HFFc6 (cell line): Measurements from ENCODE around the gene KCNK7. TPM values are rescaled to one million over a fixed set of nuclear protein-coding genes. Genes with fewer than 3 reads are reported as not detected.

Experiments used
- DNase-seq: peaks from one replicate; pipeline ENCODE4 v3.0.0-alpha.2; 2018
- H3K27ac Mint-ChIP-seq: 2 replicates; pipeline ENCODE4 v1.8.0; 2020; ENCODE audit warnings: mild to moderate bottlenecking, mixed read lengths
- H3K27me3 Mint-ChIP-seq: 2 replicates; pipeline ENCODE4 v1.8.0; 2021; ENCODE audit warnings: mild to moderate bottlenecking, moderate library complexity, mixed read lengths; ENCODE audit not compliant: insufficient read depth
- H3K36me3 Mint-ChIP-seq: 2 replicates; pipeline ENCODE4 v1.8.0; 2021; ENCODE audit warnings: low read depth, mixed read lengths
- H3K4me1 Mint-ChIP-seq: 2 replicates; pipeline ENCODE4 v1.8.0; 2020; ENCODE audit warnings: low read depth, mixed read lengths
- H3K4me3 Mint-ChIP-seq: 2 replicates; pipeline ENCODE4 v1.8.0; 2020; ENCODE audit warnings: mild to moderate bottlenecking, moderate library complexity, mixed read lengths
- H3K9me3 Mint-ChIP-seq: 2 replicates; pipeline ENCODE4 v1.8.0; 2020; ENCODE audit warnings: mild to moderate bottlenecking, mixed read lengths
- total RNA-seq, 6 experiments: library from RNA; stranded (reverse); fragmentation: NEBNext Ultra II Directional; extraction: Animal tissue kit (Norgen Biotek cat#: 25700); gene quantifications; 2 replicates in 1 of 6; 3 replicates in 5 of 6; pipeline ENCODE4 v1.2.3, GENCODE V29; 2021
- TF ChIP-seq, protein P1 (sequence below): fragments of 200-600 bp; sonication (generic); IDR thresholded peaks from 2 replicates; pipeline ENCODE4 v1.5.0; 2021; ENCODE audit warnings: antibody characterized with exemption, mild to moderate bottlenecking

Gene KCNK7
- total RNA-seq, 6 experiments from 2014 or later, result 0.16 to 0.31 (median 0.30) TPM; not detected in 3

DNA sequence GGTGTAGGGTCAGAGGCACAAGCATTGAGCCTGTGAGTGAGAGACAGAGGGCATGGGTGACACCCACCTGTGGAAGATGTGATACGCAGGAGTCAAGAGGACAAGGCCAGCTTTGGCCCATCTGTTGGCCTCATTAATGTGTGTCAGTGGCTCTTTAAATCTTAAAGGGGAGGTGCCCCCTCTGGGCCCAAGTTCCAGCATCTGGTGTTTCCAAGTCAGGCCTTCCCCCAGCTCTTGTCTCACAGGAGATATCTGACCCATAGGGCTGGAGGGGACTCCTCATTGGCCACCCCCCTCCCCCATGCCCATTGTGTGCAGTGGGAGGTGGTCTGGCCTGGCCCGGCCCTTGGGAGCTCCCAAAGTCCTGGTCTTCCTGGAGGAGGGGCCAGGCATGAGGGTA is 8.9 kb downstream of the KCNK7 start:
- TF ChIP-seq, protein P1, sequence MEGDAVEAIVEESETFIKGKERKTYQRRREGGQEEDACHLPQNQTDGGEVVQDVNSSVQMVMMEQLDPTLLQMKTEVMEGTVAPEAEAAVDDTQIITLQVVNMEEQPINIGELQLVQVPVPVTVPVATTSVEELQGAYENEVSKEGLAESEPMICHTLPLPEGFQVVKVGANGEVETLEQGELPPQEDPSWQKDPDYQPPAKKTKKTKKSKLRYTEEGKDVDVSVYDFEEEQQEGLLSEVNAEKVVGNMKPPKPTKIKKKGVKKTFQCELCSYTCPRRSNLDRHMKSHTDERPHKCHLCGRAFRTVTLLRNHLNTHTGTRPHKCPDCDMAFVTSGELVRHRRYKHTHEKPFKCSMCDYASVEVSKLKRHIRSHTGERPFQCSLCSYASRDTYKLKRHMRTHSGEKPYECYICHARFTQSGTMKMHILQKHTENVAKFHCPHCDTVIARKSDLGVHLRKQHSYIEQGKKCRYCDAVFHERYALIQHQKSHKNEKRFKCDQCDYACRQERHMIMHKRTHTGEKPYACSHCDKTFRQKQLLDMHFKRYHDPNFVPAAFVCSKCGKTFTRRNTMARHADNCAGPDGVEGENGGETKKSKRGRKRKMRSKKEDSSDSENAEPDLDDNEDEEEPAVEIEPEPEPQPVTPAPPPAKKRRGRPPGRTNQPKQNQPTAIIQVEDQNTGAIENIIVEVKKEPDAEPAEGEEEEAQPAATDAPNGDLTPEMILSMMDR, result no peak
- DNase-seq, result no peak
- Mint-ChIP-seq H3K4me3 (no peak overlapping the region; the same call in 1 of the 2 replicates), H3K27me3 (no peaks in the 10 kb centered on the region; the same call in 1 of the 2 replicates), H3K36me3 (peaks cover 13% of the 10 kb centered on the region), H3K9me3 (no peaks in the 10 kb centered on the region), H3K27ac (peak overlapping the region; percentile 66), H3K4me1 (peaks cover 29% of the 10 kb centered on the region)

DNA sequence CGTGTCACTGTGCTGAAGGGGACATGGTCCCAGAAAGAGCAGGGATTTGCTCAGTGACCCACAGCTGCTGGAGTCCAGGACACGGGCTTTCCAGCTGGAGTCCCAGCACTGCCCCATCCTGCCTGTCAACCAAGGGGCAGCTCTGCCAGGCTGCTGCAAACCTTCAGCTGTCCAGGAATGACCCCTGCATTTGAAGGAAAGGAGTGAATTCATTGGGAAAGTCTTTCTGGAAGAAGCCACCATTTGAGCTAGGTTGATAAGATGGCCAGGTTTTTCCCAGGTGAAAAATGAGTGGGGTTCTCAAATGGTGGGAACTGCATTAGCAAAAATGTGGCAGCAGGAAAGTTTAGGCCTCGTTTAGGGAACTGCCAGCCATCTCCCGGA is 9.4 kb downstream of the KCNK7 start:
- TF ChIP-seq, protein P1, result no peak
- Mint-ChIP-seq H3K4me1 (peaks cover 29% of the 10 kb centered on the region), H3K36me3 (peaks cover 15% of the 10 kb centered on the region), H3K27ac (peak overlapping the region; percentile 66), H3K4me3 (no peak overlapping the region), H3K27me3 (no peaks in the 10 kb centered on the region; the same call in 1 of the 2 replicates), H3K9me3 (no peaks in the 10 kb centered on the region)
- DNase-seq, result no peak

DNA sequence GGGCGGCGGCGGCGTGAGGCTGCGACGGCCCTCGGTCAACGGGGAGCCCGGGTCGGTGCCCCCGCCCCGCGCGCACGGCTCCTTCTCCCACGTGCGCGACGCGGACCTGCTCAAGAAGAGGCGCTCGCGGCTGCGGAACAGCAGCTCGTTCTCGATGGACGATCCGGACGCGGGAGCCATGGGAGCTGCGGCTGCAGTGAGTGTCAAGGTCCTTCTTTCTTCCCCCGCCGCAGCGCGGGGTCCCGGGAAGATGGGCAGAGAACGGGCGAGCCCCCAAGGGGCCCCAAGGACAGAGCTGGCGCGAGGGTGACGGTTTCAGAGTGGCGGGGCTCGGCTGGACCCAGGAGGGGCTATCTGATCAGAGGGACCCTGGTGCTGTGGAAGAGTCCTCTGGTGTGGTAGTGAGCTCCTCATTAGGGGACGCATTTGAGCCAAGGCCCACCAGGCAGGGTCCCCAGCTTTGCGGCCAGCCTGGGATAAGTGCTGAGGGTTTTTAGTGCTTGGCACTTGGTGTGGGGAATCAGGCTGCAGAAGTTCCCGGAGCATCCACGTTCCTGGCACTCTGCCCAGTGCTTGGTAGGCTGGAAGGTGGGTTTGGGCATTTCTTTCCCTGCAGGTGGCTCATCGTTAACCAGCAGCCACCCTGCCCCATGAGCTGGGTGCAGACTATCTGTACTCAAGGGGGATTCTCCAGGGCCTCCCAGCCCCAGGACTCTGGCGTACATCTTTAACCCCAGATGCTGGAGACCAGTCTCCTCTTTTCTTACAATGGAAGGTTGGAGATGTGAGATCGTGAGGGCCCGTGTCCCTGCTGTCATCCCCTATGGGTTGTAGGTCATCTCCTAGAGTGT is 10.0 kb downstream of the KCNK7 start:
- H3K4me3 Mint-ChIP-seq, result no peak overlapping the region
- H3K27me3 Mint-ChIP-seq, result no peaks in the 10 kb centered on the region; the same call in 1 of the 2 replicates
- peaks cover 29% of the 10 kb centered on the region for H3K4me1 Mint-ChIP-seq
- H3K9me3 Mint-ChIP-seq, result no peaks in the 10 kb centered on the region
- H3K36me3 Mint-ChIP-seq, result peaks cover 14% of the 10 kb centered on the region
- DNase-seq, result no peak
- H3K27ac Mint-ChIP-seq, result peak overlapping the region; percentile 66; the same call in 1 of the 2 replicates
- TF ChIP-seq, protein P1, result no peak

DNA sequence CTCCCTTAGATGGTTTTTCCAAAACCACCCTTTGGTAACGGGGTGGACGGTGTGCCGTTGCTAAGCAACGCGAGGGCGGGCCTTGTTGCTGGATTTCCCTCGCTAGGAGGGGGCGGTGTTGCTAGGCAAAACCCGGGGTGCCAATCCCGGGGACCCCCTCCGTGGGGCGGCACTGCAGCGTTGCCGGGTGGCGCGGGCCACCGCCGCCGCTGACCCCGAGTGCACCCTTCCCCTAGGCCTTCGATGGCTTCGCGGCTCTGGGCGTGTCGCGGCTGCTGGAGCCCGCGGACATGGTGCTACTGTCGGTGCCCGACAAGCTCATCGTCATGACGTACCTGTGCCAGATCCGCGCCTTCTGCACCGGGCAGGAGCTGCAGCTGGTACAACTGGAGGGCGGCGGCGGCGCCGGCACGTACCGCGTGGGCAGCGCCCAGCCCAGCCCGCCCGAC is 10.9 kb downstream of the KCNK7 start:
- Mint-ChIP-seq H3K27ac (no peak overlapping the region), H3K4me1 (peaks cover 29% of the 10 kb centered on the region), H3K9me3 (no peaks in the 10 kb centered on the region), H3K36me3 (peaks cover 15% of the 10 kb centered on the region), H3K27me3 (no peaks in the 10 kb centered on the region; the same call in 1 of the 2 replicates), H3K4me3 (no peak overlapping the region)
- DNase-seq, result no peak
- TF ChIP-seq, protein P1, result no peak

DNA sequence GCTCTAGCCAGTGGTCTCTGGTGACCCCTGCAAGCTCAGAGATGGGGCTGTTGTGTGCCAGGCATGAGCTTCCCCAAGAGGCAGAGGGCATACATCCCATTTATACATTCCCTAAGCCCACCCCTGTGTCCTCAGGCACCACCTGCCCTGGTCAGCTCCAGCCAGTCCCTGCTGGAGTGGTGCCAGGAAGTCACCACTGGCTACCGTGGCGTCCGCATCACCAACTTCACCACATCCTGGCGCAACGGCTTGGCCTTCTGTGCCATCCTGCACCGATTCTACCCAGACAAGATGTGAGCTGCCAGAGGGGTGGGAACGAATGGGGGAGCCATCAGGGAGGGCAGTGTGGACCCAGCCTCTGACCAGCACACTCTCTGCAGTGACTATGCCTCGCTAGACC is 11.5 kb downstream of the KCNK7 start:
- TF ChIP-seq, protein P1, result no peak
- H3K4me3 Mint-ChIP-seq, result no peak overlapping the region
- H3K36me3 Mint-ChIP-seq, result peaks cover 16% of the 10 kb centered on the region
- no peak for DNase-seq
- no peak overlapping the region for H3K27ac Mint-ChIP-seq
- H3K4me1 Mint-ChIP-seq, result peaks cover 29% of the 10 kb centered on the region
- no peaks in the 10 kb centered on the region; the same call in 1 of the 2 replicates for H3K27me3 Mint-ChIP-seq
- no peaks in the 10 kb centered on the region for H3K9me3 Mint-ChIP-seq
